Natural killer cell (primary cell): ENCODE results near the gene HUNK. TPM values are rescaled to one million over a fixed set of nuclear protein-coding genes. Genes with fewer than 3 reads are reported as not detected.

Experiments used
- ATAC-seq, 3 donors: fragments of 150-1000 bp in 2 of 3; fragments of 200-7000 bp in 1 of 3; cut with Tn5 transposase; 1 replicate in 1 of 3; 2 replicates in 2 of 3; pipeline ENCODE4 v1.10.0; 2021; ENCODE audit warnings: mild to moderate bottlenecking in 2 of 3, moderate library complexity in 2 of 3
- DNase-seq, 2 donors: peaks; one replicate each; pipeline versions ENCODE4 v3.0.0 to v3.0.0-alpha.2; 2013 to 2021; ENCODE audit warnings: mixed read lengths in 1 of 2
- H3K27ac ChIP-seq: one replicate; pipeline ENCODE4 v1.5.1; 2013; ENCODE audit warnings: mild to moderate bottlenecking, low read length
- H3K27me3 ChIP-seq: one replicate; pipeline ENCODE4 v1.6.1; 2013; ENCODE audit warnings: low read length; ENCODE audit not compliant: control insufficient read depth, insufficient read depth
- H3K36me3 ChIP-seq: one replicate; pipeline ENCODE4 v1.6.1; 2013; ENCODE audit warnings: low read length; ENCODE audit not compliant: control insufficient read depth, insufficient read depth
- H3K4me1 ChIP-seq: one replicate; pipeline ENCODE4 v1.6.1; 2013; ENCODE audit warnings: low read length; ENCODE audit not compliant: control insufficient read depth, insufficient read depth
- H3K4me3 ChIP-seq: one replicate; pipeline ENCODE4 v1.5.1; 2013; ENCODE audit warnings: low read length
- H3K9me3 ChIP-seq: one replicate; pipeline ENCODE4 v1.6.1; 2013; ENCODE audit warnings: low read length; ENCODE audit not compliant: control insufficient read depth, insufficient read depth
- H3K27ac Mint-ChIP-seq, 2 donors: one replicate each; pipeline ENCODE4 v1.8.0; 2022; ENCODE audit warnings: mild to moderate bottlenecking in 2 of 2, mixed read lengths in 2 of 2, moderate library complexity in 1 of 2
- H3K27me3 Mint-ChIP-seq, 2 donors: one replicate each; pipeline ENCODE4 v1.8.0; 2022; ENCODE audit warnings: low read depth in 2 of 2, mixed read lengths in 2 of 2
- H3K36me3 Mint-ChIP-seq: one replicate; pipeline ENCODE4 v1.8.0; 2022; ENCODE audit warnings: mixed read lengths
- H3K4me1 Mint-ChIP-seq, 2 donors: one replicate each; pipeline ENCODE4 v1.8.0; 2022; ENCODE audit warnings: mixed read lengths in 2 of 2
- H3K4me3 Mint-ChIP-seq: one replicate; pipeline ENCODE4 v1.8.0; 2022; ENCODE audit warnings: mild to moderate bottlenecking, moderate library complexity, mixed read lengths
- H3K9me3 Mint-ChIP-seq, 2 donors: one replicate each; pipeline ENCODE4 v1.8.0; 2022; ENCODE audit warnings: mixed read lengths in 2 of 2
- WGBS: methylation state at CpG from one replicate; pipeline ENCODE4 v1.1.7; 2013; ENCODE audit warnings: missing lambda C conversion rate; ENCODE audit not compliant: insufficient coverage; 5-methylcytosine and 5-hydroxymethylcytosine counted together
- intact Hi-C: fragments of 100-400 bp; cut with micrococcal nuclease; formaldehyde crosslinking; loops from one replicate; pipeline ENCODE4 v1.14.2; 2022
- total RNA-seq, 4 donors: library from RNA; stranded (reverse); fragments of 120-200 nt in 1 of 4; gene quantifications; one replicate each; pipeline versions ENCODE4 v1.2.3 to v1.2.4, GENCODE V29; 2013 to 2022
- TF ChIP-seq, protein P1 (sequence below): fragments of 200-600 bp; IDR thresholded peaks from one replicate; pipeline ENCODE4 v1.8.0; 2022; ENCODE audit warnings: antibody characterized with exemption

HUNK gene
- total RNA-seq, 3 donors from 2014 or later (not counting 1 experiment from before 2014, with no cell fraction given) = not detected

- no peak for DNase-seq
- H3K9me3 ChIP-seq = no peaks in the 10 kb centered on the region
- TF ChIP-seq, protein P1, sequence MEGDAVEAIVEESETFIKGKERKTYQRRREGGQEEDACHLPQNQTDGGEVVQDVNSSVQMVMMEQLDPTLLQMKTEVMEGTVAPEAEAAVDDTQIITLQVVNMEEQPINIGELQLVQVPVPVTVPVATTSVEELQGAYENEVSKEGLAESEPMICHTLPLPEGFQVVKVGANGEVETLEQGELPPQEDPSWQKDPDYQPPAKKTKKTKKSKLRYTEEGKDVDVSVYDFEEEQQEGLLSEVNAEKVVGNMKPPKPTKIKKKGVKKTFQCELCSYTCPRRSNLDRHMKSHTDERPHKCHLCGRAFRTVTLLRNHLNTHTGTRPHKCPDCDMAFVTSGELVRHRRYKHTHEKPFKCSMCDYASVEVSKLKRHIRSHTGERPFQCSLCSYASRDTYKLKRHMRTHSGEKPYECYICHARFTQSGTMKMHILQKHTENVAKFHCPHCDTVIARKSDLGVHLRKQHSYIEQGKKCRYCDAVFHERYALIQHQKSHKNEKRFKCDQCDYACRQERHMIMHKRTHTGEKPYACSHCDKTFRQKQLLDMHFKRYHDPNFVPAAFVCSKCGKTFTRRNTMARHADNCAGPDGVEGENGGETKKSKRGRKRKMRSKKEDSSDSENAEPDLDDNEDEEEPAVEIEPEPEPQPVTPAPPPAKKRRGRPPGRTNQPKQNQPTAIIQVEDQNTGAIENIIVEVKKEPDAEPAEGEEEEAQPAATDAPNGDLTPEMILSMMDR = no peak
- no peaks in the 10 kb centered on the region for H3K4me1 ChIP-seq
- 64% methylated on average over 7 of the region's 7 CpGs for WGBS
- Mint-ChIP-seq H3K27ac (no peak overlapping the region), H3K9me3 (no peaks in the 10 kb centered on the region), H3K27me3 (peaks cover 28 to 42% of the 10 kb centered on the region in 2 donors), H3K4me3 (no peak overlapping the region), H3K36me3 (no peaks in the 10 kb centered on the region), H3K4me1 (no peaks in the 10 kb centered on the region)
- intact Hi-C loops = no loop called here
- no peak for ATAC-seq
- no peak overlapping the region for H3K27ac ChIP-seq
- no peaks in the 10 kb centered on the region for H3K36me3 ChIP-seq
- H3K27me3 ChIP-seq = peaks cover 3% of the 10 kb centered on the region
- no peak overlapping the region for H3K4me3 ChIP-seq
Observed at GRCh38 chr21:31879911-31880310, 7.1 kb downstream of the HUNK start.

DNA sequence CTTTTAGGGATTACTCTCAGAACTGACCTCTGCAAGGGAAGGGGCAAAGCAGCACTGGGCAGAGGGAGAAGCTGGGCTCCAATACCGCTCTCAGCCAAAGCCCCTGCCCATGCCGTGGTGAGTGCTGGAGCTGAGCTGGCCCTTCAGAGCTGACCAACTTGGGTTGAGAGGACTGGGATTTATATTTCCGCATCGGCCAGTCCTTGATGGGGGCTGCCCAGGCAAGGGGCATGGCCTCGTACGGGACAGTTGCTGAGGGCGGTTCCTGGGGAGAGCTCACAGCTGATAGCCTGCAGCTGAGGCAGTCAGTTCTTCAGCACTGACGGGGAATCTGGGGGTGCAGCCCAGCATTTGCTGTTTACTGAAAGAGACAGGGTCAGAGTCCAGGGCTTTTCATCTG, 8.0 kb downstream of the HUNK start:
- ATAC-seq (no peak), DNase-seq (no peak)
- no peaks in the 10 kb centered on the region for H3K36me3 Mint-ChIP-seq
- peaks cover 3% of the 10 kb centered on the region for H3K27me3 ChIP-seq
- no peak overlapping the region for H3K27ac Mint-ChIP-seq
- H3K9me3 ChIP-seq = no peaks in the 10 kb centered on the region
- intact Hi-C loops = no loop called here
- H3K4me3 Mint-ChIP-seq = no peak overlapping the region
- no peak overlapping the region for H3K4me3 ChIP-seq
- H3K36me3 ChIP-seq = no peaks in the 10 kb centered on the region
- H3K4me1 ChIP-seq = no peaks in the 10 kb centered on the region
- H3K27ac ChIP-seq = no peak overlapping the region
- 90% methylated on average over 8 of the region's 8 CpGs for WGBS
- no peaks in the 10 kb centered on the region for H3K4me1 Mint-ChIP-seq
- H3K27me3 Mint-ChIP-seq = peaks cover 23 to 33% of the 10 kb centered on the region in 2 donors
- H3K9me3 Mint-ChIP-seq = no peaks in the 10 kb centered on the region
- TF ChIP-seq, protein P1 = no peak

DNA sequence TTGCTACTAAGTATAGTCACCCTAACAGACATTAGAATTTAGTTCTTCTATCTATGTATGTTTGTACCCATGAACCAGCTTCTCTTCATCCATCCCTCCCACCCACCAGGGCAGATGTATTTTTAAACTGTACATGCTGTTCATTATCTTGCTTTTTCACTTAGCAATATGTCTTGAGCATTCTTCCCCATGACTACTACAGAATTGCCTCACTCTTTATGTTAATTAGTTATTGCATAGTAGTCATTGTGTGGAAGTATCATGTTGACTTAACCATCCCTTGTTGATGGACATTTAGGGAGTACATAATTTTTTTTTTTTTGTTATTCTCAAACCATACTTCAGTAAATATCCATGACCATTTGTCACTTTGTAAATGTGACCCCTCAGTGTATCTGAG, 9.9 kb downstream of the HUNK start:
- no peak overlapping the region for H3K4me3 Mint-ChIP-seq
- H3K9me3 Mint-ChIP-seq = no peaks in the 10 kb centered on the region
- TF ChIP-seq, protein P1 = no peak
- no peak for DNase-seq
- H3K4me1 ChIP-seq = no peaks in the 10 kb centered on the region
- no peak for ATAC-seq
- no peaks in the 10 kb centered on the region for H3K27me3 ChIP-seq
- H3K27me3 Mint-ChIP-seq = peaks cover 16 to 17% of the 10 kb centered on the region in 2 donors
- H3K27ac Mint-ChIP-seq = no peak overlapping the region
- no peaks in the 10 kb centered on the region for H3K36me3 Mint-ChIP-seq
- H3K36me3 ChIP-seq = no peaks in the 10 kb centered on the region
- no peak overlapping the region for H3K27ac ChIP-seq
- H3K4me1 Mint-ChIP-seq = no peaks in the 10 kb centered on the region
- H3K4me3 ChIP-seq = no peak overlapping the region
- no peaks in the 10 kb centered on the region for H3K9me3 ChIP-seq
- intact Hi-C loops = no loop called here

DNA sequence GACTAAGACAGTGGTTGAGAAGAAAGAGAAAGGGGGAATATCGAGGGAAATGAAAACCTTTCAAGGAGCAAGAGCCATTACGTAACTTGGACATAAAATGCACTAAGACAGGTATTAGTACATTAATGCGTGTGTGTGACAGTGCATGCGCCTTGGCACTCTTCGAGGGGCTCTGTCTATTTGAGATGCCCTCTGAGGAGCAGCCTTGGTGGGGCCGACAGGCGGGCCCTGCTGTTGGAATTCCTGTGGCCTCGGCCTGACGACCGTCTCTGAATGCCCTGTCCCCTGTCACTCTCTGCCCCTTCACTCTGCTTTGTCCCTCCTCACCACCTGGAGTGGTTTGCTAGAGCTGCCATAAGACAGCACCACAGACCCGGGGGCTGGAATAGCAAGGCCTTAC, 12.3 kb downstream of the HUNK start:
- TF ChIP-seq, protein P1 = no peak

More for the DNA sequence above, 12.3 kb downstream of the HUNK start:
- no peak overlapping the region for H3K27ac ChIP-seq
- Mint-ChIP-seq H3K36me3 (no peaks in the 10 kb centered on the region), H3K4me3 (no peak overlapping the region), H3K4me1 (no peaks in the 10 kb centered on the region), H3K27me3 (peaks cover 12 to 16% of the 10 kb centered on the region in 2 donors), H3K9me3 (no peaks in the 10 kb centered on the region), H3K27ac (no peak overlapping the region)
- H3K36me3 ChIP-seq = no peaks in the 10 kb centered on the region
- no peak for ATAC-seq
- H3K9me3 ChIP-seq = no peaks in the 10 kb centered on the region
- H3K27me3 ChIP-seq = no peaks in the 10 kb centered on the region
- 91% methylated on average over 11 of the region's 11 CpGs for WGBS
- H3K4me1 ChIP-seq = no peaks in the 10 kb centered on the region
- intact Hi-C loops = no loop called here
- no peak for DNase-seq
- no peak overlapping the region for H3K4me3 ChIP-seq
